Measurements from ENCODE around the gene FILIP1. TPM values are rescaled to one million over a fixed set of nuclear protein-coding genes. Genes with fewer than 3 reads are reported as not detected.

Gene FILIP1
- total and polyA plus RNA-seq, 10 of the 15 experiments (the other 5 are each of a cell fraction or from before 2014, with no cell fraction given) = 0.23 to 2.0 (median 0.44) TPM

DNA sequence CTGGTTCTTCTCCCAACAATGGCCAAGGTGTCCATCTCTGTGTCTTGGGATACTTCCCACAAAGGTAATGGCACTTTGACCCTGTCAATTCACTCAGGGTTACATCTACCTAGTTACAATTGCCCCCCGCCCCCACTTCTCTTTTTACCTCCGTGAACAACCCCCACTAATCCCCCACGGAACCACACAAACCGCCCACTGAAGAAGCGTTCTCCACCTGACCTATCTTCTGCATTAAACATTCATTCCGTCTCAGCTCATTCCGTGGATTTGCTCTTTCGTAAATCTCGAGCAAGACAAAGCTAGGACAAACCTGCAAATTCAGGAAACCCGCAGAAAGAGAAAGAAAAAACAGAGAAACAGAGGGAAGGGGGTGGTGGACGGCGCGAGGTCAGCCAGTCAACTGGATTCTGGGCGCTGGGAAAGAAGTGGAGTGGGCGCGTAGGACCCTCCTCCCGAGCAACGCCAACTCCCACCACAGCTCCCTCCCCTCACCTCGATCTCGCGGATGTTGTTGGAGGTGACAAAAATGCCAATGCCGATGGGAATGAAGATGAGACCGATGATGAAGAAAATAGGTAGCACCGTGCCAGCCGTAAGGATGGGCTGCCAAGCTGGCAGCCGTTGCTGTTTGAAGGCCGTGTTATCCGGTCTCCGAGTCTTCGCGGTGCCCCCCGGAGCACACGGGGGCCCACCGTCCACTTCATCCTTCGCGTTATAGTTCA lies 209.5 kb downstream of the FILIP1 start (continued):
- TF ChIP-seq BCLAF1 (IDR thresholded peaks at IDR 0.05) (no peak), HDAC6 (IDR thresholded peaks at IDR 0.05; ENCODE audit: unreplicated experiment) (no peak), RAD21 (IDR thresholded peaks at IDR 0.05; ENCODE audit: insufficient read depth, low read depth, low read length) (no peak), SPI1 (IDR thresholded peaks at IDR 0.05; ENCODE audit: borderline replicate concordance, insufficient read depth, low read depth, low read length) (peak; percentile 33; the same call in 1 of the 2 replicates), YBX1 (IDR thresholded peaks at IDR 0.05) (no peak), MXI1 (IDR thresholded peaks at IDR 0.05; ENCODE audit: low read depth, low read length) (no peak), DPF2 (IDR thresholded peaks at IDR 0.05) (peak; percentile 22), TCF3 (IDR thresholded peaks at IDR 0.05; ENCODE audit: borderline replicate concordance, insufficient read depth, low read depth, low read length) (no peak)
- TF ChIP-seq, protein P1, sequence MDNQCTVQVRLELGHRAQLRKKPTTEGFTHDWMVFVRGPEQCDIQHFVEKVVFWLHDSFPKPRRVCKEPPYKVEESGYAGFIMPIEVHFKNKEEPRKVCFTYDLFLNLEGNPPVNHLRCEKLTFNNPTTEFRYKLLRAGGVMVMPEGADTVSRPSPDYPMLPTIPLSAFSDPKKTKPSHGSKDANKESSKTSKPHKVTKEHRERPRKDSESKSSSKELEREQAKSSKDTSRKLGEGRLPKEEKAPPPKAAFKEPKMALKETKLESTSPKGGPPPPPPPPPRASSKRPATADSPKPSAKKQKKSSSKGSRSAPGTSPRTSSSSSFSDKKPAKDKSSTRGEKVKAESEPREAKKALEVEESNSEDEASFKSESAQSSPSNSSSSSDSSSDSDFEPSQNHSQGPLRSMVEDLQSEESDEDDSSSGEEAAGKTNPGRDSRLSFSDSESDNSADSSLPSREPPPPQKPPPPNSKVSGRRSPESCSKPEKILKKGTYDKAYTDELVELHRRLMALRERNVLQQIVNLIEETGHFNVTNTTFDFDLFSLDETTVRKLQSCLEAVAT (IDR thresholded peaks at IDR 0.05) = peak; percentile 70; the same call in 1 of the 2 replicates
- TF ChIP-seq, protein P2, sequence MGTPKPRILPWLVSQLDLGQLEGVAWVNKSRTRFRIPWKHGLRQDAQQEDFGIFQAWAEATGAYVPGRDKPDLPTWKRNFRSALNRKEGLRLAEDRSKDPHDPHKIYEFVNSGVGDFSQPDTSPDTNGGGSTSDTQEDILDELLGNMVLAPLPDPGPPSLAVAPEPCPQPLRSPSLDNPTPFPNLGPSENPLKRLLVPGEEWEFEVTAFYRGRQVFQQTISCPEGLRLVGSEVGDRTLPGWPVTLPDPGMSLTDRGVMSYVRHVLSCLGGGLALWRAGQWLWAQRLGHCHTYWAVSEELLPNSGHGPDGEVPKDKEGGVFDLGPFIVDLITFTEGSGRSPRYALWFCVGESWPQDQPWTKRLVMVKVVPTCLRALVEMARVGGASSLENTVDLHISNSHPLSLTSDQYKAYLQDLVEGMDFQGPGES (IDR thresholded peaks at IDR 0.05) = no peak

Data from GM12878 (cell line).